Measurements from ENCODE around the gene ECPAS.
"Not testable (repeated sequence)": the region's sequence is repeated elsewhere in the genome, so short reads cannot be mapped to it uniquely, and the experiment has no call there.

The ECPAS gene

DNA sequence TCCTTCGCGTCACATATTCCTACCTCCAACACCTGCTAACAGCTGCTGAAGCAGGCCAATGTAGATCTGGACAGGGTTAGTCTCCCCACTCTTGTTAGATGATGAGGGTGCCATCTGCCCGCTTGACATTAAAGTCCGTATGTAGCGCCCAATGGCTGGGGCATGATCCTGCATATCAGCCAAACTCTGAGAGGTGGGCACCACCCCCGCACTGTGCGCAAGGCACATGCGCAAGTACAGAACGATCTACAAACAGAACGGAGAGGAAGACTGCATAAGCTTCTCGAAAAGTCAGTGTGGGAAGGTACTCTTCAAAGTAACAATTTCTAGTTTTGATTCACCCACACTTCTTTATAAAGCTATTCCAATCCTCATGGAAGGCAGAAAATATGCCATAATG lies 69.8 kb downstream of the ECPAS start:
- Mint-ChIP-seq H3K27ac (peak overlapping the region; percentile 38), H3K27me3 (ENCODE audit: low read depth, poor library complexity) (no peaks in the 10 kb centered on the region), H3K36me3 (ENCODE audit: low read depth) (peaks cover 78% of the 10 kb centered on the region), H3K4me1 (no peaks in the 10 kb centered on the region), H3K4me3 (no peak overlapping the region), H3K9me3 (no peaks in the 10 kb centered on the region)
- no peak for DNase-seq
- TF ChIP-seq, protein P1, sequence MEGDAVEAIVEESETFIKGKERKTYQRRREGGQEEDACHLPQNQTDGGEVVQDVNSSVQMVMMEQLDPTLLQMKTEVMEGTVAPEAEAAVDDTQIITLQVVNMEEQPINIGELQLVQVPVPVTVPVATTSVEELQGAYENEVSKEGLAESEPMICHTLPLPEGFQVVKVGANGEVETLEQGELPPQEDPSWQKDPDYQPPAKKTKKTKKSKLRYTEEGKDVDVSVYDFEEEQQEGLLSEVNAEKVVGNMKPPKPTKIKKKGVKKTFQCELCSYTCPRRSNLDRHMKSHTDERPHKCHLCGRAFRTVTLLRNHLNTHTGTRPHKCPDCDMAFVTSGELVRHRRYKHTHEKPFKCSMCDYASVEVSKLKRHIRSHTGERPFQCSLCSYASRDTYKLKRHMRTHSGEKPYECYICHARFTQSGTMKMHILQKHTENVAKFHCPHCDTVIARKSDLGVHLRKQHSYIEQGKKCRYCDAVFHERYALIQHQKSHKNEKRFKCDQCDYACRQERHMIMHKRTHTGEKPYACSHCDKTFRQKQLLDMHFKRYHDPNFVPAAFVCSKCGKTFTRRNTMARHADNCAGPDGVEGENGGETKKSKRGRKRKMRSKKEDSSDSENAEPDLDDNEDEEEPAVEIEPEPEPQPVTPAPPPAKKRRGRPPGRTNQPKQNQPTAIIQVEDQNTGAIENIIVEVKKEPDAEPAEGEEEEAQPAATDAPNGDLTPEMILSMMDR (IDR thresholded peaks at IDR 0.05): no peak

DNA sequence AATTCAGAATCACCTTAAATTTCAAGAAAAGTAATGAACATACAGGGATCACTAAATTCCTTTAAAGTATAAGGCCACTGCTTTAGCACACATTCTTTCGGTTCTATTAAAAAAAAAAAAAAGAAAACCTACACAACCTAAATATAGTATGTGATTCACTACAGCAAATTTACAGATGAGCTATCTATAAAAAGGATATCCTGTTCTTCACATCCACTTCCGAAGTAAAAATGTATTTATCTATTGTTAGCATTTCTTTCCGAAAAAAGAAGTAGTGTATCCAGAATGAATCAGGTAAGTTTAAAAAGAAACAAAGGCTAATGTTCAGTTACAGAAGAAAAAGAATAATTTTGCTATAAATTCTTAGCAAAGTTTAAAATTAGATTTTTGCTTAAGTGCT lies 70.2 kb downstream of the ECPAS start:
- no peaks in the 10 kb centered on the region for H3K4me1 Mint-ChIP-seq
- TF ChIP-seq, protein P1 (IDR thresholded peaks at IDR 0.05): no peak
- H3K9me3 Mint-ChIP-seq: no peaks in the 10 kb centered on the region
- H3K27ac Mint-ChIP-seq: no peak overlapping the region
- no peaks in the 10 kb centered on the region for H3K27me3 Mint-ChIP-seq (ENCODE audit: low read depth, poor library complexity)
- DNase-seq: no peak
- no peak overlapping the region for H3K4me3 Mint-ChIP-seq
- peaks cover 79% of the 10 kb centered on the region for H3K36me3 Mint-ChIP-seq (ENCODE audit: low read depth)

DNA sequence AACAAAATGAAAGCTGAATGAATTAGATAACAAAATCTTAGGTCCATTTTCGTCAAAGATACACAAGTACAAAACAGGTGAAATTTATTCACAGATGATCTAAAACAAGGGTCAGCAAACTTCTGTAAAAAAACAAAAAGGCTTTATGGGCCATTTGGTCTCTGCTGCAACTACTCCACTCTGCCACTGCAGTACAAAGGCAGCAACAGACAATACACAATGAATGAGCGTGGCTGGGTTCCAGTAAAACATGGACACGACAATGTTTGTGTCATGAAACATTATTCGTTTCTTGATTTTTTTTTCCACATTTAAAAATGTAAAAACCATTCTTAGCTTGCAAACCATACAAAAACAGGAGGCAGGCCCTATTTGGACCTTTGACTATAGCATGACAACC lies 71.9 kb downstream of the ECPAS start:
- Mint-ChIP-seq H3K27ac (no peak overlapping the region), H3K36me3 (ENCODE audit: low read depth) (peaks cover 85% of the 10 kb centered on the region), H3K27me3 (ENCODE audit: low read depth, poor library complexity) (no peaks in the 10 kb centered on the region), H3K4me1 (no peaks in the 10 kb centered on the region), H3K9me3 (peaks cover 5% of the 10 kb centered on the region), H3K4me3 (no peak overlapping the region)
- DNase-seq: no peak
- TF ChIP-seq, protein P1 (IDR thresholded peaks at IDR 0.05): no peak

DNA sequence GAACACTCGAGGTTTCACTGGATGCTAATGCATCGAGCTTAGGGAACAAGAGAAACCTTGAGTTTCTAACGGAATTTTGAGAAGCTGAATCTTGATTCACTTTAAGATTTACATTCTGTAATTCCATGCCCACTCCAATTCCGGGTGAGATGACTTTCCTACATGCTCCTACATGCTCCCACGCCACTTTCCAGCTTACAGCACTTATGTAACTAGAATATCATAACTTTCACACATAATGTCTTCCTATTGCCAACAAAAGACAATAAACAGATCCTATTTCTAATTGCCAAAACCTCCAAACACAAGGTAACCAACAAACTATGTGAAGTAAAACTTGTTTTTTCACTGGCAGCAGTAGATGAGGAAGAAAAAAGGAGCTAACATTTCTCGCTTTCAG lies 72.9 kb downstream of the ECPAS start:
- no peaks in the 10 kb centered on the region for H3K4me1 Mint-ChIP-seq
- TF ChIP-seq, protein P1 (IDR thresholded peaks at IDR 0.05): no peak
- H3K4me3 Mint-ChIP-seq: no peak overlapping the region
- DNase-seq: no peak
- H3K9me3 Mint-ChIP-seq: peaks cover 5% of the 10 kb centered on the region
- no peak overlapping the region for H3K27ac Mint-ChIP-seq
- H3K27me3 Mint-ChIP-seq (ENCODE audit: low read depth, poor library complexity): no peaks in the 10 kb centered on the region
- H3K36me3 Mint-ChIP-seq (ENCODE audit: low read depth): peaks cover 89% of the 10 kb centered on the region

DNA sequence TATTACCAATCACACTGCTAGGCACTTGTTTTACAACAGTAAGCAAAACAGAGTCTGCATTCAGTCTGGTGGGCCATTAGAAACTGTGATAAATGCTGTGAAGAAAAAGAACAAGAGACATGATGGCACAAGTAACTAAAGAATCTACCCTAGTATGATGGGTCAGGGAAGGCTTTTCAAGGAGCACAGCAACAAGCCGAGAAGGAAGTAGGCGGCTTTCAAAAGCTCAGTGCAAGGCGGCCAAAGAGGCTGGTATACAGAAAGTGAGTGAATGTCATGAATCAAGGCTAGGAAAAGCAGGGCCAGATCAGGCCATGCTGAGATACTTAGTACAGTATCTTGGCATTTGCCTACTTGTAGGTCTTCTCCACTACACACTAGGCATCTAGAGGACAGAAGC lies 76.4 kb downstream of the ECPAS start:
- no peak for DNase-seq
- H3K9me3 Mint-ChIP-seq: peaks cover 38% of the 10 kb centered on the region
- no peak overlapping the region for H3K4me3 Mint-ChIP-seq
- no peaks in the 10 kb centered on the region for H3K4me1 Mint-ChIP-seq
- TF ChIP-seq, protein P1 (IDR thresholded peaks at IDR 0.05): no peak
- no peaks in the 10 kb centered on the region for H3K27me3 Mint-ChIP-seq (ENCODE audit: low read depth, poor library complexity)
- H3K36me3 Mint-ChIP-seq (ENCODE audit: low read depth): peaks cover 93% of the 10 kb centered on the region
- H3K27ac Mint-ChIP-seq: no peak overlapping the region

DNA sequence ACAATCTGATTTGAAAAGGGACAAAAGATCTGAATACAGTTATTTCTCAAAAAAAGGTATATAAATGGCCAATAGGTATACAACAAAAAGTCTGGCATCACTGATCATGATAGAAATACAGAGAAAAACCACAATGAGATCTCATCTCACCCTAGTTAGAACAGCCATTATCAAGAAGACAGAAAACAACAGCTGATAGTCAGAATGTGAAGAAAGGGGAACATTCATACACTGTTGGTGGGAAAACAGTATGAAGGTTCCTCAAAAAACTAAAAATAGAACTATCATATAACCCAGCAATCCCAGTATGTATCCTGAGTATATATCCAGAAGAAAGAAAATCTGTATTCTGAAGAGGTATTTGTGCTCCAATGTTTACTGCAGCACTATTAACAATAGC lies 78.5 kb downstream of the ECPAS start:
- Mint-ChIP-seq H3K27me3 (ENCODE audit: low read depth, poor library complexity) (peaks cover 3% of the 10 kb centered on the region), H3K27ac (no peak overlapping the region), H3K4me1 (no peaks in the 10 kb centered on the region), H3K36me3 (ENCODE audit: low read depth) (peaks cover 97% of the 10 kb centered on the region), H3K9me3 (peaks cover 59% of the 10 kb centered on the region), H3K4me3 (no peak overlapping the region)
- TF ChIP-seq, protein P1 (IDR thresholded peaks at IDR 0.05): no peak
- DNase-seq: no peak

DNA sequence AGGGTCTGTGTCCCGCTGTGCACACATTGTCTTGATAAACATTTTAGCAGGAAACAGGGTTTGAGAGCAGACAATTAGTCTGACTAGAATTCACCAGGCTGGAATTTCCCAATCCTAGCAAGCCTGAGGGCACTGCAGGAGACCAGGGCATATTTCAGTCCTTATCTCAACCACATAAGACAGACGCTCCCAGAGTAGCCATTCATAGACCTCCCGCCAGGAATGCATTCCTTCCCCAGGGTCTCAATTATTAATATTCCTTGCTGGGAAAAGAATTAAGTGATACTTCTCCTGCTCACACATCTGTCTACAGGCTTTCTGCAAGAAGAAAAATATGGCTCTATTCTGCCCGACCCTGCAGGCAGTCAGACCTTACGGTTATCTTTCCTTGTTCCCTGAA lies 82.7 kb downstream of the ECPAS start:
- H3K9me3 Mint-ChIP-seq: peaks cover 68% of the 10 kb centered on the region
- not testable (repeated sequence) for DNase-seq; H3K27me3 Mint-ChIP-seq (ENCODE audit: low read depth, poor library complexity); H3K4me1 Mint-ChIP-seq; H3K4me3 Mint-ChIP-seq; H3K27ac Mint-ChIP-seq
- peaks cover 92% of the 10 kb centered on the region for H3K36me3 Mint-ChIP-seq (ENCODE audit: low read depth)
